ENCODE results near the gene TSTD1.

GRCh38 chr1:161076410-161076809 is 37.6 kb upstream of the TSTD1 start:
- TF ChIP-seq CTCF (IDR thresholded peaks at IDR 0.05; ENCODE audit: borderline replicate concordance, extremely low read depth, low read length, poor library complexity, severe bottlenecking) (no peak), EZH2 (IDR thresholded peaks at IDR 0.05; ENCODE audit: borderline replicate concordance, low read depth, low read length, severe bottlenecking) (no peak)

All from DND-41 (cell line).